Measurements from ENCODE around the gene TMEM132D.

TMEM132D gene

DNA sequence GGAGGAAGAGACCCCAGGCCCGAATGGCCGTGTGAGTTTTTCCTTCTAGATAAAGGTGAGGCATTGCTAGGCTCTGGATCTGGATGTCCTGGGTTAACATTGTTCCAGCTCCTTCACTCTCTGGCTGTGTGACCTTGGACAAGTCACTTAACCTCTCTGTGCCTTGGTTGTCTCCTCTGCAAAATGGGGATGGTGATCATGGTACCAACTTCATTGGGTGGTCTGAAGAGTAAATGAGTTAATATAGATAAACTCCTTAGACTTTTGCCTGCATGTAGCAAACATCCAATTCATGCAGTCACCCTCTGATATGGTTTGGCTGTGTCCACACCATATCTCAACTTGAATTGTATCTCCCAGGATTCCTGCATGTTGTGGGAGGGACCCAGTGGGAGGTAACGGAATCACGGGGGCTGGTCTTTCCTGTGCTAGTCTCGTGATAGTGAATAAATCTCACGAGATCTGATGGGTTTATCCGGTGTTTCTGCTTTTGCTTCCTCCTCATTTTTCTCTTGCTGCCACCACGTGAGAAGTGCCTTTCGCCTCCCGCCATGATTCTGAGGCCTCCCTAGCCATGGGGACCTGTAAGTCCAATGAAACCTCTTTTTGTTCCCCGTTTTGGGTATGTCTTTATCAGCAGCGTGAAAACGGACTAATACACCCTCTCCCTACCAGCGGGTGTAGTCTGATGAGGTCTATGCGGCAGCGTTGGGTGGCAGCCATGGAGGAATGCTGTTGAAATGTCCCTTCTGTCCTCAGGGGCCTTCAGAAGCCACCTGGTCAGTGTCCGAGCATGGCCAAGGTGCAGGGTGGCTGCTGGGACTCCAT, 794.4 kb downstream of the TMEM132D start:
- H3K4me3 Mint-ChIP-seq: no peak overlapping the region
- H3K9me3 Mint-ChIP-seq: peaks cover 14% of the 10 kb centered on the region
- peaks cover 24% of the 10 kb centered on the region for H3K27me3 Mint-ChIP-seq (ENCODE audit: low read depth, poor library complexity)
- H3K27ac Mint-ChIP-seq: peak overlapping the region; percentile 79
- DNase-seq: no peak
- TF ChIP-seq, protein P1, sequence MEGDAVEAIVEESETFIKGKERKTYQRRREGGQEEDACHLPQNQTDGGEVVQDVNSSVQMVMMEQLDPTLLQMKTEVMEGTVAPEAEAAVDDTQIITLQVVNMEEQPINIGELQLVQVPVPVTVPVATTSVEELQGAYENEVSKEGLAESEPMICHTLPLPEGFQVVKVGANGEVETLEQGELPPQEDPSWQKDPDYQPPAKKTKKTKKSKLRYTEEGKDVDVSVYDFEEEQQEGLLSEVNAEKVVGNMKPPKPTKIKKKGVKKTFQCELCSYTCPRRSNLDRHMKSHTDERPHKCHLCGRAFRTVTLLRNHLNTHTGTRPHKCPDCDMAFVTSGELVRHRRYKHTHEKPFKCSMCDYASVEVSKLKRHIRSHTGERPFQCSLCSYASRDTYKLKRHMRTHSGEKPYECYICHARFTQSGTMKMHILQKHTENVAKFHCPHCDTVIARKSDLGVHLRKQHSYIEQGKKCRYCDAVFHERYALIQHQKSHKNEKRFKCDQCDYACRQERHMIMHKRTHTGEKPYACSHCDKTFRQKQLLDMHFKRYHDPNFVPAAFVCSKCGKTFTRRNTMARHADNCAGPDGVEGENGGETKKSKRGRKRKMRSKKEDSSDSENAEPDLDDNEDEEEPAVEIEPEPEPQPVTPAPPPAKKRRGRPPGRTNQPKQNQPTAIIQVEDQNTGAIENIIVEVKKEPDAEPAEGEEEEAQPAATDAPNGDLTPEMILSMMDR (IDR thresholded peaks at IDR 0.05): no peak
- H3K36me3 Mint-ChIP-seq (ENCODE audit: low read depth): no peaks in the 10 kb centered on the region
- no peaks in the 10 kb centered on the region for H3K4me1 Mint-ChIP-seq

DNA sequence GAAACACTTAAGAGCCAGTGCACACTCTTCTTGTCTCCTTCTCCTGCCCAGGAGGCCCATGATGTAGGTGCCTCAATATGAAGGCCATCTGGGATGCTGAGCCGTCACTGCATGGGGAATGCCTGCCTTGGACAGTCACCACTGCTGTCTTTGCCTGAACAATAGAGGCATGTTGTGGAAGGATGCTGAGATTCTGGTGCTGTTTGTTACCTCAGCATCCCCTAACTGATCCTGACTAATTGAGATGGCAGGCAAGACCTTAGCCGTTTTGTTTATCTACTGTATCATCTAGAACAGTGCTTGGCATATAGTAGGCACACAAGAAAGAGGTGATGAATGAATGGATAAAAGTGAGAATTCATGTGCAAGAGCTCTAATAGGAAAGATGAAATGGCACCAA, 797.1 kb downstream of the TMEM132D start:
- H3K27me3 Mint-ChIP-seq (ENCODE audit: low read depth, poor library complexity): peaks cover 10% of the 10 kb centered on the region
- H3K9me3 Mint-ChIP-seq: peaks cover 17% of the 10 kb centered on the region
- DNase-seq: no peak
- TF ChIP-seq, protein P1 (IDR thresholded peaks at IDR 0.05): no peak
- no peaks in the 10 kb centered on the region for H3K4me1 Mint-ChIP-seq
- no peak overlapping the region for H3K4me3 Mint-ChIP-seq
- H3K36me3 Mint-ChIP-seq (ENCODE audit: low read depth): no peaks in the 10 kb centered on the region
- no peak overlapping the region for H3K27ac Mint-ChIP-seq

DNA sequence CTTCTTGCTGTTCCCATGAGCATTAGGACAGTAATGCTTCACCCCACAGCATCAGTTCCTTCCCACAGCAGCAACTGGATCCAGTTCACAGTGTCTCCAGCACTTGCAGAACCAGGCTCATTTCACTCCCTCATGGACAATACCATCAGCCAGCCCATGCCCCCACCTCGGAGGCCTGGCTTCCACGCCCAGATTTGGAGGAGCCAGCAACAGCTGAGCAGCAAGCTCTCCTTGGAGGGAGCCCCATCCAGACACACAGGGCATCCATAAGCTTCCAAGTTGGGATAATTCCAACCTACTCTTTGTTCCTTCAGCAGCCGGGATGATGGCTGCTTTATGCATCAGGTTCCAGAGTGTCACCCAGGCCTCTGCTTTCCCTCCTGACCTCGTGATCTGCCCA, 800.6 kb downstream of the TMEM132D start:
- DNase-seq: no peak
- Mint-ChIP-seq H3K27me3 (ENCODE audit: low read depth, poor library complexity) (peaks cover 7% of the 10 kb centered on the region), H3K4me3 (no peak overlapping the region), H3K27ac (no peak overlapping the region), H3K9me3 (peaks cover 11% of the 10 kb centered on the region), H3K4me1 (no peaks in the 10 kb centered on the region), H3K36me3 (ENCODE audit: low read depth) (no peaks in the 10 kb centered on the region)
- TF ChIP-seq, protein P1 (IDR thresholded peaks at IDR 0.05): no peak

DNA sequence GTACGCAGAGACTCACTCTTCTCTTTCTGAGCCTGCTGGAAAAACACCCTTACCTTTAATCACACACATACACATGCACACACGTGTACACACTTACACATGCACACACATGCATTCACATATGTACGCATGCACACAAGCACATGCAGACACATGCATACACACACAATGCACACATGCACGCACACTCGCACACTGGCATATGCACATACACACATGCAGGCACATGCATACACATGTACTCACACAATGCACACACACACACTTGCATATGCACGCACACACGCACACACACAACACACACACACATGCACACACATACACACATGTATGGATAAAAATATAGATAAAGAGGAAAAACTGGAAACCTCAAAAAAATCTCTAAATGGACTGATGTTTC, 801.6 kb downstream of the TMEM132D start:
- no peak overlapping the region for H3K27ac Mint-ChIP-seq
- DNase-seq: no peak
- peaks cover 7% of the 10 kb centered on the region for H3K27me3 Mint-ChIP-seq (ENCODE audit: low read depth, poor library complexity)
- H3K4me1 Mint-ChIP-seq: no peaks in the 10 kb centered on the region
- no peaks in the 10 kb centered on the region for H3K36me3 Mint-ChIP-seq (ENCODE audit: low read depth)
- TF ChIP-seq, protein P1 (IDR thresholded peaks at IDR 0.05): no peak
- H3K4me3 Mint-ChIP-seq: no peak overlapping the region
- H3K9me3 Mint-ChIP-seq: peaks cover 11% of the 10 kb centered on the region

DNA sequence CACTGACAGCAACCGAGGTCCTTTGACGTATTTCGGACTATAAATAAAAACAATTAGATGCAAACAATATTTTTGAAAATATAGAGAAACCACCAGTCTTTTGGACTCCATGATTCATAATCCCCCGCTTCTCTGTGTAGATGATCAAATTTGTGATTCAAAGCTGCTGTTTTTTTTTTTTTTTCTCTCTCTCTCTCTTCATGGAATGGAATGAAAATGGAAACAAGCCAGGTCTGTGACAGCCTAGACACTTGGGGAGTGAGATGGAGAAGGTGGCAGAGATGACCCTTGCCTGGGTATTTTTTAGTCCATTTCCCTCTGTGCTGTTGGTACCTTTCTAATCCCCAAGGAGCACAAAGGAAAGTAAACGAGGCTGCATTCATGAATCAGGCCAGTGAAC, 802.0 kb downstream of the TMEM132D start:
- TF ChIP-seq, protein P1 (IDR thresholded peaks at IDR 0.05): no peak
- no peak for DNase-seq
- H3K27ac Mint-ChIP-seq: no peak overlapping the region
- H3K36me3 Mint-ChIP-seq (ENCODE audit: low read depth): no peaks in the 10 kb centered on the region
- peaks cover 7% of the 10 kb centered on the region for H3K27me3 Mint-ChIP-seq (ENCODE audit: low read depth, poor library complexity)
- no peaks in the 10 kb centered on the region for H3K4me1 Mint-ChIP-seq
- no peak overlapping the region for H3K4me3 Mint-ChIP-seq
- H3K9me3 Mint-ChIP-seq: peaks cover 9% of the 10 kb centered on the region

DNA sequence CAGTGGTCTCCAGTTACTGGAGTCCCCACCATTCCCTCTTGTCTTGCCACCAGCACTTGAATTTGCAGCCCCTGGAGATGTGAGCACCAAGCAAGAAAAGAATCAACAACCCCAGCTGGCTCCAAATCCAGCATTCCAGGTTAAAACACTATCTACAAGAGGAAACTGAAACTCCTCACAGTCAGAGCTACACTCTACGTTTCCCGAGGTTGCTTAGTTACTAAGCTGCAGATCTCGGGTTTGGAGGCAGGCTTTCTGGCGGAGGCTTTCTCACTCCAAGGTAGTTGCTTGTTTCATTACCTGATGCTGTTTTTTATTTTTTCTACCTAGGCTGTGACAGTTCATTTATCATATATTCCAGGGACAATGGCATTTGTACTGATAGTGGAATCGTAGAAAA, 802.4 kb downstream of the TMEM132D start:
- DNase-seq: no peak
- Mint-ChIP-seq H3K9me3 (peaks cover 5% of the 10 kb centered on the region), H3K36me3 (ENCODE audit: low read depth) (no peaks in the 10 kb centered on the region), H3K4me3 (no peak overlapping the region), H3K27ac (no peak overlapping the region), H3K4me1 (no peaks in the 10 kb centered on the region), H3K27me3 (ENCODE audit: low read depth, poor library complexity) (peaks cover 7% of the 10 kb centered on the region)
- TF ChIP-seq, protein P1 (IDR thresholded peaks at IDR 0.05): no peak

All from nephron progenitor cell (in vitro differentiated cells).